GM19397 (cell line): ENCODE measurements around the gene KLHDC7B.

Experiments
- ATAC-seq: cut with Tn5 transposase; IDR thresholded peaks from one replicate; pipeline ENCODE4 v1.9.1; 2021; ENCODE audit warnings: mild to moderate bottlenecking, moderate library complexity; ENCODE audit not compliant: unreplicated experiment

The KLHDC7B gene

GRCh38 chr22:50585238-50585637, 39.5 kb downstream of the KLHDC7B start:
- ATAC-seq, result no peak

GRCh38 chr22:50585781-50586180, 40.1 kb downstream of the KLHDC7B start:
- ATAC-seq, result no peak

GRCh38 chr22:50586416-50586815, 40.7 kb downstream of the KLHDC7B start:
- no peak for ATAC-seq

GRCh38 chr22:50587407-50587806, 41.7 kb downstream of the KLHDC7B start:
- ATAC-seq, result no peak

GRCh38 chr22:50595189-50595588, 49.5 kb downstream of the KLHDC7B start:
- no peak for ATAC-seq

GRCh38 chr22:50597097-50597496, 51.4 kb downstream of the KLHDC7B start:
- ATAC-seq, result no peak

- no peak for ATAC-seq
Observed at GRCh38 chr22:50599816-50600455, 54.2 kb downstream of the KLHDC7B start.

- no peak for ATAC-seq
Observed at GRCh38 chr22:50600538-50600937, 54.8 kb downstream of the KLHDC7B start, which contains the start of gene MAPK8IP2. TSS of gene MAPK8IP2 (plus strand) at chr22:50600793. CDS start at chr22:50600819, 26 bp downstream.
